Vagina (tissue), 2 donors: ENCODE results near the gene TOMM40.

Experiments
- CTCF ChIP-seq, 3 experiments: fragments of 450-650 bp in 2 of 3; fragments of 200-600 bp in 1 of 3; sonication (generic) in 1 of 3; IDR thresholded peaks; one replicate each; pipeline ENCODE4 v1.5.1; 2017 to 2019; ENCODE audit warnings: antibody characterized with exemption in 3 of 3, mild to moderate bottlenecking in 2 of 3, moderate library complexity in 2 of 3
- POLR2A ChIP-seq, 2 donors: fragments of 450-650 bp; IDR thresholded peaks; one replicate each; pipeline ENCODE4 v1.6.1; 2017; ENCODE audit warnings: antibody characterized with exemption in 2 of 2, mild to moderate bottlenecking in 2 of 2, moderate library complexity in 2 of 2
- POLR2AphosphoS5 ChIP-seq, 2 donors: sonication (generic); formaldehyde crosslinking; IDR thresholded peaks; one replicate each; pipeline ENCODE4 v1.9.0; 2017; ENCODE audit warnings: antibody characterized with exemption in 2 of 2, mild to moderate bottlenecking in 2 of 2, low read depth in 1 of 2; ENCODE audit not compliant: insufficient read depth in 1 of 2

- TF ChIP-seq POLR2AphosphoS5 (IDR thresholded peaks at IDR 0.05; ENCODE audit: insufficient read depth in 1 of 2, low read depth in 1 of 2) (no peak), CTCF (IDR thresholded peaks at IDR 0.05) (no peak), POLR2A (IDR thresholded peaks at IDR 0.05) (no peak)
Measured at GRCh38 chr19:44866664-44867063, 24.4 kb upstream of the TOMM40 start.
